NT2/D1 (cell line): ENCODE results near the gene RSRC1.
"Not testable (repeated sequence)": the region's sequence is repeated elsewhere in the genome, so short reads cannot be mapped to it uniquely, and the experiment has no call there.

Source experiments
- DNase-seq: peaks from one replicate; pipeline ENCODE4 v3.0.0-alpha.2; 2011; ENCODE audit warnings: low read depth, low spot score
- H3K27me3 ChIP-seq: 2 replicates; pipeline ENCODE4 v1.6.0; 2011; ENCODE audit warnings: mild to moderate bottlenecking; ENCODE audit not compliant: insufficient read length, insufficient read depth
- H3K36me3 ChIP-seq: 2 replicates; pipeline ENCODE4 v1.6.1; 2011; ENCODE audit warnings: mild to moderate bottlenecking, low read length, mixed read lengths; ENCODE audit not compliant: insufficient read depth, insufficient read length
- H3K4me1 ChIP-seq: 2 replicates; pipeline ENCODE4 v1.5.1; 2011; ENCODE audit not compliant: insufficient read depth, insufficient read length
- H3K4me3 ChIP-seq: 2 replicates; pipeline ENCODE4 v1.5.1; 2011; ENCODE audit warnings: low read depth; ENCODE audit not compliant: insufficient read length
- H3K9ac ChIP-seq: 2 replicates; pipeline ENCODE4 v1.6.0; 2011; ENCODE audit warnings: low read depth; ENCODE audit not compliant: insufficient read length
- H3K9me3 ChIP-seq: 2 replicates; pipeline ENCODE4 v1.5.1; 2011; ENCODE audit warnings: mild to moderate bottlenecking, low read length; ENCODE audit not compliant: insufficient read depth
- SUZ12 ChIP-seq: IDR thresholded peaks from 2 replicates; pipeline ENCODE4 v1.6.1; 2011; ENCODE audit not compliant: insufficient read length, insufficient read depth; ENCODE audit errors: extremely low read depth
- YY1 ChIP-seq: IDR thresholded peaks from 2 replicates; pipeline ENCODE4 v1.6.1; 2011; ENCODE audit not compliant: insufficient read length, insufficient read depth
- ZNF274 ChIP-seq: IDR thresholded peaks from 2 replicates; pipeline ENCODE4 v1.6.1; 2011; ENCODE audit warnings: mild to moderate bottlenecking, low read depth, low read length

RSRC1 gene

GRCh38 chr3:158505117-158505516 is 395.2 kb downstream of the RSRC1 start:
- Histone ChIP-seq H3K9ac (no peak overlapping the region), H3K9me3 (no peaks in the 10 kb centered on the region), H3K4me1 (no peaks in the 10 kb centered on the region), H3K4me3 (no peak overlapping the region), H3K27me3 (no peaks in the 10 kb centered on the region), H3K36me3 (no peaks in the 10 kb centered on the region)
- no peak for TF ChIP-seq ZNF274
- no peak for TF ChIP-seq SUZ12
- no peak for TF ChIP-seq YY1
- DNase-seq = no peak

- no peaks in the 10 kb centered on the region for H3K36me3 ChIP-seq
- H3K4me1 ChIP-seq = no peaks in the 10 kb centered on the region
- H3K27me3 ChIP-seq = no peaks in the 10 kb centered on the region
- TF ChIP-seq SUZ12 (no peak), ZNF274 (no peak), YY1 (no peak)
- no peak overlapping the region for H3K9ac ChIP-seq
- H3K9me3 ChIP-seq = no peaks in the 10 kb centered on the region
- DNase-seq = no peak
- H3K4me3 ChIP-seq = no peak overlapping the region
Observed at GRCh38 chr3:158506456-158506855, 396.6 kb downstream of the RSRC1 start.

GRCh38 chr3:158508481-158508880 is 398.6 kb downstream of the RSRC1 start:
- H3K36me3 ChIP-seq = no peaks in the 10 kb centered on the region
- no peak overlapping the region for H3K9ac ChIP-seq
- no peak for TF ChIP-seq ZNF274
- TF ChIP-seq YY1 = no peak
- TF ChIP-seq SUZ12 = no peak
- no peaks in the 10 kb centered on the region for H3K27me3 ChIP-seq
- DNase-seq = no peak
- no peaks in the 10 kb centered on the region for H3K4me1 ChIP-seq
- no peak overlapping the region for H3K4me3 ChIP-seq
- no peaks in the 10 kb centered on the region for H3K9me3 ChIP-seq

GRCh38 chr3:158509891-158510290 is 400.0 kb downstream of the RSRC1 start:
- Histone ChIP-seq H3K27me3 (no peaks in the 10 kb centered on the region), H3K4me1 (no peaks in the 10 kb centered on the region), H3K4me3 (no peak overlapping the region), H3K36me3 (no peaks in the 10 kb centered on the region), H3K9me3 (no peaks in the 10 kb centered on the region), H3K9ac (no peak overlapping the region)
- DNase-seq = no peak
- TF ChIP-seq ZNF274 = no peak
- no peak for TF ChIP-seq YY1
- no peak for TF ChIP-seq SUZ12

- not testable (repeated sequence) for DNase-seq, H3K36me3 ChIP-seq, H3K27me3 ChIP-seq, H3K9me3 ChIP-seq, H3K4me1 ChIP-seq, H3K4me3 ChIP-seq, H3K9ac ChIP-seq
Observed at GRCh38 chr3:158516729-158517128, 406.8 kb downstream of the RSRC1 start.

GRCh38 chr3:158519776-158520175 is 409.9 kb downstream of the RSRC1 start:
- Histone ChIP-seq H3K9ac (no peak overlapping the region), H3K4me1 (no peaks in the 10 kb centered on the region), H3K27me3 (no peaks in the 10 kb centered on the region), H3K4me3 (no peak overlapping the region), H3K36me3 (no peaks in the 10 kb centered on the region), H3K9me3 (peaks cover 9% of the 10 kb centered on the region; the same call in 1 of the 2 replicates)
- TF ChIP-seq YY1 (no peak), ZNF274 (no peak), SUZ12 (no peak)
- DNase-seq = no peak

GRCh38 chr3:158520433-158520832 is 410.5 kb downstream of the RSRC1 start:
- Histone ChIP-seq H3K9ac (no peak overlapping the region), H3K9me3 (peaks cover 9% of the 10 kb centered on the region; the same call in 1 of the 2 replicates), H3K27me3 (no peaks in the 10 kb centered on the region), H3K4me3 (no peak overlapping the region), H3K4me1 (no peaks in the 10 kb centered on the region), H3K36me3 (no peaks in the 10 kb centered on the region)
- DNase-seq = no peak
- TF ChIP-seq ZNF274 (no peak), SUZ12 (no peak), YY1 (no peak)
